HepG2 (cell line): Measurements from ENCODE around the gene INSR. TPM values are rescaled to one million over a fixed set of nuclear protein-coding genes. Genes with fewer than 3 reads are reported as not detected.

Experiments
- AGO1 ChIP-seq: fragments of 200-400 bp; formaldehyde crosslinking; IDR thresholded peaks from 2 replicates; pipeline ENCODE4 v1.6.1; 2017; ENCODE audit warnings: mild to moderate bottlenecking, low read depth, low read length, moderate library complexity; ENCODE audit not compliant: poor library complexity, severe bottlenecking
- BRCA1 ChIP-seq: sonication (generic); formaldehyde crosslinking; IDR thresholded peaks from 2 replicates; pipeline ENCODE4 v1.4.0; 2020; ENCODE audit warnings: missing genetic modification reagents
- CAMTA2 ChIP-seq: sonication (generic); formaldehyde crosslinking; IDR thresholded peaks from 2 replicates; pipeline ENCODE4 v1.4.0; 2020; ENCODE audit warnings: mild to moderate bottlenecking, missing genetic modification reagents, borderline replicate concordance
- CCAR2 ChIP-seq: fragments of 200-400 bp; formaldehyde crosslinking; optimal IDR thresholded peaks from 2 replicates; pipeline ENCODE3; 2018; ENCODE audit warnings: low read depth, mild to moderate bottlenecking, low read length, moderate library complexity
- CEBPB ChIP-seq: IDR thresholded peaks from 2 replicates; pipeline ENCODE4 v1.6.1; 2011; ENCODE audit warnings: low read depth, low read length, improper control_type of control experiment, borderline replicate concordance
- CENPT ChIP-seq: sonication (generic); formaldehyde crosslinking; IDR thresholded peaks from 2 replicates; pipeline ENCODE4 v1.8.0; 2022; ENCODE audit warnings: low read depth, mild to moderate bottlenecking, moderate library complexity, missing genetic modification reagents
- ELF3 ChIP-seq: IDR thresholded peaks from 2 replicates; pipeline ENCODE4 v1.6.1; 2016; ENCODE audit warnings: missing genetic modification reagents, missing compliant biosample characterization
- GRHL1 ChIP-seq: sonication (generic); formaldehyde crosslinking; conservative IDR thresholded peaks from 2 replicates; pipeline ENCODE4 v1.8.0; 2022; ENCODE audit warnings: missing genetic modification reagents
- HDAC2 ChIP-seq: sonication (generic); formaldehyde crosslinking; IDR thresholded peaks from 2 replicates; pipeline ENCODE4 v1.4.0; 2020; ENCODE audit warnings: missing genetic modification reagents
- KLF16 ChIP-seq, 2 experiments: sonication (generic) in 1 of 2; formaldehyde crosslinking in 1 of 2; IDR thresholded peaks; 2 replicates each; pipeline versions ENCODE4 v1.6.1 to v1.8.0; 2016 to 2023; ENCODE audit warnings: missing genetic modification reagents in 2 of 2, missing compliant biosample characterization in 1 of 2
- MED13 ChIP-seq: sonication (generic); formaldehyde crosslinking; IDR thresholded peaks from 2 replicates; pipeline ENCODE4 v1.5.0; 2020; ENCODE audit warnings: missing genetic modification reagents
- MIXL1 ChIP-seq: IDR thresholded peaks from 2 replicates; pipeline ENCODE4 v1.6.1; 2016
- NAIF1 ChIP-seq: sonication (generic); formaldehyde crosslinking; IDR thresholded peaks from 2 replicates; pipeline ENCODE4 v1.5.0; 2020; ENCODE audit warnings: mild to moderate bottlenecking, missing genetic modification reagents, borderline replicate concordance
- NFIB ChIP-seq: sonication (generic); formaldehyde crosslinking; IDR thresholded peaks from 2 replicates; pipeline ENCODE4 v1.9.0; 2021; ENCODE audit warnings: missing genetic modification reagents, mild to moderate bottlenecking, borderline replicate concordance
- POLR2AphosphoS2 ChIP-seq: IDR thresholded peaks from 2 replicates; pipeline ENCODE4 v1.6.1; 2011; ENCODE audit warnings: low read depth, low read length, improper control_type of control experiment
- SMAD9 ChIP-seq: sonication (generic); formaldehyde crosslinking; IDR thresholded peaks from 2 replicates; pipeline ENCODE4 v1.5.1; 2020; ENCODE audit warnings: mild to moderate bottlenecking, missing genetic modification reagents
- SNAI1 ChIP-seq: sonication (generic); formaldehyde crosslinking; IDR thresholded peaks from 2 replicates; pipeline ENCODE4 v1.5.0; 2020; ENCODE audit warnings: mild to moderate bottlenecking, missing genetic modification reagents, borderline replicate concordance
- SOX5 ChIP-seq: IDR thresholded peaks from 2 replicates; pipeline ENCODE4 v1.6.1; 2016; ENCODE audit warnings: borderline replicate concordance
- SP1 ChIP-seq, 2 experiments: fragments of 450-650 bp in 1 of 2; sonication (generic) in 1 of 2; formaldehyde crosslinking in 1 of 2; IDR thresholded peaks; 2 replicates each; pipeline versions ENCODE4 v1.4.0 to v1.6.1; 2016 to 2020; ENCODE audit warnings: missing genetic modification reagents in 1 of 2
- TAF15 ChIP-seq: fragments of 200-400 bp; formaldehyde crosslinking; IDR thresholded peaks from one replicate; pipeline ENCODE4 v1.6.1; 2018; ENCODE audit warnings: mild to moderate bottlenecking, low read depth, low read length; ENCODE audit not compliant: poor library complexity, severe bottlenecking
- TEAD3 ChIP-seq: optimal IDR thresholded peaks from 2 replicates; pipeline ENCODE3; 2016; ENCODE audit warnings: borderline replicate concordance
- ZBTB33 ChIP-seq: sonication (generic); formaldehyde crosslinking; IDR thresholded peaks from 2 replicates; pipeline ENCODE4 v1.4.0; 2020; ENCODE audit warnings: missing genetic modification reagents
- ZFP82 ChIP-seq: sonication (generic); formaldehyde crosslinking; IDR thresholded peaks from 2 replicates; pipeline ENCODE4 v1.5.1; 2020; ENCODE audit warnings: mild to moderate bottlenecking, missing genetic modification reagents, borderline replicate concordance
- ZMYM3 ChIP-seq: sonication (generic); formaldehyde crosslinking; IDR thresholded peaks from 2 replicates; pipeline ENCODE4 v1.5.1; 2020; ENCODE audit warnings: mild to moderate bottlenecking, missing genetic modification reagents
- ZNF367 ChIP-seq: sonication (generic); formaldehyde crosslinking; IDR thresholded peaks from 2 replicates; pipeline ENCODE4 v1.4.0; 2020; ENCODE audit warnings: missing genetic modification reagents, borderline replicate concordance
- ZNF552 ChIP-seq: sonication (generic); formaldehyde crosslinking; IDR thresholded peaks from 2 replicates; pipeline ENCODE4 v1.9.0; 2022; ENCODE audit warnings: missing genetic modification reagents, mild to moderate bottlenecking, borderline replicate concordance
- ZNF597 ChIP-seq: sonication (generic); formaldehyde crosslinking; IDR thresholded peaks from 2 replicates; pipeline ENCODE4 v1.5.0; 2020; ENCODE audit warnings: missing genetic modification reagents
- ZNF619 ChIP-seq: sonication (generic); formaldehyde crosslinking; IDR thresholded peaks from 2 replicates; pipeline ENCODE4 v1.4.0; 2020; ENCODE audit warnings: mild to moderate bottlenecking, missing genetic modification reagents
- ZNF674 ChIP-seq: sonication (generic); formaldehyde crosslinking; IDR thresholded peaks from 2 replicates; pipeline ENCODE4 v1.5.0; 2020; ENCODE audit warnings: low read depth, mild to moderate bottlenecking, missing genetic modification reagents
- polyA plus RNA-seq, 8 experiments: library from polyadenylated mRNA; depleted of rRNA in 3 of 8; stranded (reverse) in 7 of 8; unstranded in 1 of 8; fragments of >200 nt; fragmentation: Illumina TruSeq in 4 of 8; extraction: Trizol in 4 of 8; gene quantifications; 2 replicates each; pipeline versions ENCODE4 v1.2.1 to v1.2.3, GENCODE V29; 2011 to 2016; ENCODE audit warnings: low read depth in 4 of 8, missing spikeins in 1 of 8, mixed read lengths in 1 of 8; ENCODE audit not compliant: insufficient read depth in 1 of 8
- total RNA-seq, 5 experiments: library from RNA; depleted of rRNA; stranded (reverse); fragments of >200 nt; fragmentation: Illumina TruSeq; extraction: Trizol; gene quantifications; 2 replicates each; pipeline ENCODE4 v1.2.3, GENCODE V29; 2016; ENCODE audit warnings: low read depth in 1 of 5

INSR gene
- total and polyA plus RNA-seq, 2 of the 13 experiments (the other 11 are each of a cell fraction or from before 2014, with no cell fraction given), result 24.2 to 29.8 TPM

DNA sequence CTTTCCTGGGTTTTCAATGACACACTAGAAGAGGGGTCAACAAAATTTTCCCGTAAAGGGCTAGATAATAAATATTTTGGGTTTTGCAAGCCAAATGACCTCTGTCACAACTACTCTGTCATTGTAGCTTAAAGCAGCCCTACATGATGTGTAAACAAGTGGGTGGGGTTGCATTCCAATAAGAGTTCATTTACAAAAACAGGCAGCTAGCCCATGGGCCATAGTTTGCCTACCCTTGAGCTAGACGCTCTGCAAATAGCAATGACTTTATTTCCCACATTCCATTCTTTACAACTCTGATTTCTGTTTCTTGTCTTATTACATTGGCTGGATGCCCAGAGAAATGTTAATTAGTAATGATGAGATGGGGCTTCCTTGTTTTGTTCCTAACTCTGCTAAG lies 148.7 kb downstream of the INSR start (continued):
- no peak for TF ChIP-seq ZNF552
- TF ChIP-seq ZBTB33 (CRISPR knock-in tag), result 0 out of 2 replicates have a peak, but pooled peaks have one; percentile 8
- no peak for TF ChIP-seq ZNF367 (CRISPR knock-in tag)
- no peak for TF ChIP-seq ZNF619 (CRISPR knock-in tag)
- no peak for TF ChIP-seq ELF3
- TF ChIP-seq MED13, result no peak
- TF ChIP-seq NFIB (CRISPR knock-in tag), result no peak
- no peak for TF ChIP-seq AGO1
- no peak for TF ChIP-seq SMAD9 (CRISPR knock-in tag)
- no peak for TF ChIP-seq HDAC2 (CRISPR knock-in tag)
- no peak for TF ChIP-seq KLF16 (CRISPR knock-in tag; IDR thresholded peaks at IDR 0.05)
- TF ChIP-seq CAMTA2, result no peak
- TF ChIP-seq BRCA1, result no peak
- TF ChIP-seq ZNF597 (CRISPR knock-in tag), result no peak
- no peak for TF ChIP-seq ZMYM3 (CRISPR knock-in tag)
- TF ChIP-seq CENPT (CRISPR knock-in tag), result no peak
- peak; percentile 17 for TF ChIP-seq TEAD3 (CRISPR knock-in tag)
- no peak for TF ChIP-seq TAF15
- no peak for TF ChIP-seq GRHL1 (CRISPR knock-in tag)
- TF ChIP-seq SOX5 (CRISPR knock-in tag), result no peak
- TF ChIP-seq SNAI1 (CRISPR knock-in tag), result no peak
- TF ChIP-seq CEBPB, result 0 out of 2 replicates have a peak, but pooled peaks have one; percentile 13
- no peak for TF ChIP-seq POLR2AphosphoS2
- no peak for TF ChIP-seq MIXL1 (CRISPR knock-in tag)
- no peak for TF ChIP-seq ZFP82 (CRISPR knock-in tag)
- TF ChIP-seq CCAR2, result no peak
- TF ChIP-seq ZNF674 (CRISPR knock-in tag), result no peak
- no peak for TF ChIP-seq SP1 (IDR thresholded peaks at IDR 0.05)
- no peak for TF ChIP-seq SP1 (CRISPR knock-in tag; IDR thresholded peaks at IDR 0.05)
- TF ChIP-seq NAIF1 (CRISPR knock-in tag), result no peak
